GM18909 (cell line): Measurements from ENCODE around the gene NUDCD3.

Experiments used
- ATAC-seq: cut with Tn5 transposase; IDR thresholded peaks from one replicate; pipeline ENCODE4 v1.9.1; 2021; ENCODE audit warnings: mild to moderate bottlenecking; ENCODE audit not compliant: unreplicated experiment, poor library complexity

The NUDCD3 gene

DNA sequence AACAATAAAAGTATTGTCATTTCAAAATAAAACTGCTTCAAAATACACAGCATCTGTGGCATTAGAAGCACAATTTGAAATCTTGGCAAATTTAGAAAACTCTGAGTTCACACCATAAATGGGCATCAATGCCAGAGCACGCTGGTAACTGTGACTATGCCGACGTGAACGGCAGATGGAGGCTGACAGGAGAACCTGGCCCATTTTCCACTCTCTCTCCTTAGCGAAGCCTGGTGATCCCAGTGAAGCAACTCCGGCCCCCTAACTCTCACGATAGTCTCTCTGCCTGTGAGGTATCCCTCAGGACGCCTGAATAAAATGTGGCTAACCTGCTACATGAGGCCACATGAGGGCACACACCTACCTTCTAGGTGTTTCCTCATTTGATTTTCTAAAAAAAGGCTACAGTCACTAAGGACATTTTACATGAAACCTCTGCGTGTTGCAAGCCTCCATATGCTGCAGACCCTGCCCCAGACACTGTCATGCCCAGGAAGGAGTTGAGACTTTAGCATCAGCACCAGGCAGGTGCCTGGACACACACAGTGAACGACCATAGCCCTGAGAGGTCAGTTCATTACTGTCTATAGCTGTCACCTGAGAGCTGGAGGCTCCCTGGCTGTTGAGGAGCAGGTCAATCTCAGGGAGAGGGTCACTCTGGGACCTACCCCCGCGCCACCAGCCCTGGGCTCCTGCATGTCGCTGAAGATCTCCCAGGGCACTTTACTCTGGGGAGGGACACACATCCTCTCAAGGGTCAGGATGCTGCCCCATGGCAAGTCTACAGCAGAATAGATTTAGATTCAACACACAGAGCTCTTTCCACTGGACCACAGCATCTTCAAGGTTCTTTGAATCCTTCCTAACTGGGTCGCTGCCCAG is 102.1 kb downstream of the NUDCD3 start:
- no peak for ATAC-seq

GRCh38 chr7:44387389-44387788 is 103.1 kb downstream of the NUDCD3 start:
- no peak for ATAC-seq

GRCh38 chr7:44386139-44386913 is 104.1 kb downstream of the NUDCD3 start:
- no peak for ATAC-seq

- ATAC-seq = no peak
Observed at GRCh38 chr7:44385434-44386138, 104.9 kb downstream of the NUDCD3 start.

GRCh38 chr7:44384586-44385433 is 105.6 kb downstream of the NUDCD3 start:
- no peak for ATAC-seq

GRCh38 chr7:44383566-44383965 is 106.9 kb downstream of the NUDCD3 start:
- no peak for ATAC-seq

DNA sequence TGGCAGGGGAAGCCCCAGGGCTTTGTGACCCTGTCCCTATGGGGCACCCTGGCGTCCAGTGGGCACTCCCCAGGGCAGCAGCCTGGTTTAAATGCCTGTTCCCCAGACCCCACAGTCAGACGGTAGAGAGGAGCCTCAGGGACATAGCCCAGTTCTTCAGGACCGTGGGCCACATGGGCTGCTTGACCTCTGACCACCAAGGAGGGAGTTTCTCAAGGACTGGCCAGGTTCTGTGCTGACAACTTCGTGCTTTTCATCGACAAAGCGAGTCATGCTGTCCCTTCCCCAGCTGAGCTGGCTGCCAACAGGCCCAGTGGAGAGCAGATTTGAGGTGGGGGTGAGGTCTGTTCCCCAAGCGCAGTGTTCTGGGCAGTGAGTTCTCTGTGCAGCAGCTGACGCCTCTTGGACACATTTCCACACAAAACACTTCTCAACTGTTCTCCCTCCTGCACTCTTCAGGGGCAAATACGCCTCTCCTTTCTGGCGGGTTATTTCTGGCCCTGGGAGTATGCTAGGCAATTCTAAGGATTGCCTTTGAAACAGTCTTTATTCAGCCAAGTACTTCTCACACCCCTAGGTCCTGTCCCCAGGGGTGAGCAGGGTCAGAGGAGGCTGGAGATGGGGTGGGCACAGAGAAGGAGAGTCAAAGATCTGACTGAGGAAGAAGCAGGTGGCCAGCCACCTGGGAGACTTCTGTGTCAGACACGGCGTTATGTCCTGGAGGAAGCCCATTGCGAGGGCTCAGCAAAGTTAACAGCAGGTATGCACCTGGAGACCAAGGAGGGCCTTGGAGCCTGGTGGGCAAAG is 107.8 kb downstream of the NUDCD3 start:
- ATAC-seq = no peak

DNA sequence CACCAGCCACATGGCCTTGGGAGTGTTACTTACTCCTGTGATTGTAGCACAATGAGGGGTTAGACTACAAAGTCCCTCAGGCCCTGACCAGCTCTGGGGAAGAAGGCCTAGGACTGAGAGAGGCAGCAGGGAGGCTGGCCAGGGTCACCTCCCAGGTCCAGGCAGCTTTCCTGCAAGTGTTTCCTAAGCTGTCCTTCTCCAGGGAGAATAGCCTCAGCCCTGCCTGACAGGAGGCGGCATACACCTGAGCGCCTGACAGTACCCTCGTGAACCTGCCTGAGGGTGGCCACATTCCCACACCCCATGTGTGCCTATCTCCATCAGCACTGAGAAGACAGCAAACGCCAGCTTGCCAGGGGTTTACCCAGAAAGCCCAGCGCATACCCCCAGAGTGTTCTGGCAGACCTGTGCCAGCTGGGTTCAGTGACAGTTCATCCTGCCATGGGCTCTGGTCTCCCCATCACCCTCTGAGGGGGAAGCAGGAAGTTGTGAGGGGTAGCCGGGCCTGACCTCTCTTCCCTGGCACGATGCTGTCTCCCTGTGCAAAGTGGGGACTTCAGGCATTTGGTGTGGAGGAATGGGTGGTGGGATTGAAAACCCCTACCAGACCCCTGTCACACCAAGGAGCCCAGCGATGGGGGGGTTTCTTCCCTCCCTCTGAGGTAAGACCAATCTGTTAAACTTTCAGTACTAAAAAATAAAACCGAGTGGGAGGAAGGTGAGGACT is 108.8 kb downstream of the NUDCD3 start:
- no peak for ATAC-seq

DNA sequence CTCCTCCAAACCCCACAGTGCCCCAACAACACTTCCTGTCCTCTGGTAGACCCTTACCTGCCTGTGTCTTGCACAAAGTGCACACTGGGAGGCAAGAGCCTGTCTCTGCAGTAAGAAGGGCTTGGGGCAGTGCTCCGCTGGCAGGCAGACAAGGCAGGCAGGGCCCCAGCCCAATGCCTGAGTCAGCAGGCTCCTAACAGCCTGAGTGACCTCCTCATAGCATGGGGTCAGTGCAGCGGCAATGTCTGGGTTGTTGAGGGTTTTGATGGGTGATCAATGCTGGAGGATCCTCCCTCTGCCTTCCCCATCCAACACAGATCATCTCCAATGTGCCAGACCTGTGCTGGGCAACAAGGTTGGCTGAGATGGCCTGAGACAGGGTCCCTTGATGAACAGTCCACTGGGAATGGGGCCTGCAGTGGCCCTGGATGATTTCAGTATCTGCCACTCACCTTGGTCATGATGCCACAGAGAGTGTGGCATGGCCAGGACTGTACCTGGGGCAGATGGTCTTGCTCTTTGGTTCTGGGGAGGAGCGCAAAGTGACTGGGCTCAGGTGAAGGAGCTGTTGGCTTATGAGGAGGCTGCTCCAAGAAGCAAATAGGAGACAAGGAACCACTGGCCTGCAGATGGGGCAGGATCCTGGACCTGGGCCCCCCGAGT is 109.5 kb downstream of the NUDCD3 start:
- ATAC-seq = no peak

GRCh38 chr7:44380189-44380830 is 110.1 kb downstream of the NUDCD3 start:
- ATAC-seq = no peak

GRCh38 chr7:44379366-44380188 is 110.9 kb downstream of the NUDCD3 start:
- ATAC-seq = no peak

DNA sequence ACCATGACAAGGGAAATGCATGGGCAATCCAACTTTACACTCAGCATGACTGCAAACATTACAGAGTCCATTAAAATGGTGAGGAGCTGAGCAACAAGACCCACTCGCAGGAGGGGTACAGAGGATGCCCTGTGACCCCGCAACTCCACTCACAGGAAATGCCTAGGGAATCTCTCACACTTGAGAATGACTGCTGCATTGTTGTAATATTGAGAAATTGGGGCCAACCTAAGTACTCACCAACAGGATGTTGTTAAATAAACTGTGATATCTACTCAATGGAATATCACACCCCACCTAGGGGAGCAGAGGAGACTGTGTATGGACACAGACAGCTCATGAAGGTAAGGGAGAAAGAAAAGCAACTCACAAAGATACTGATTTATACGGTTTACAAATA is 111.7 kb downstream of the NUDCD3 start:
- ATAC-seq = no peak

- ATAC-seq = peak; percentile 81
Observed at GRCh38 chr7:44377681-44378421, 112.6 kb downstream of the NUDCD3 start.

DNA sequence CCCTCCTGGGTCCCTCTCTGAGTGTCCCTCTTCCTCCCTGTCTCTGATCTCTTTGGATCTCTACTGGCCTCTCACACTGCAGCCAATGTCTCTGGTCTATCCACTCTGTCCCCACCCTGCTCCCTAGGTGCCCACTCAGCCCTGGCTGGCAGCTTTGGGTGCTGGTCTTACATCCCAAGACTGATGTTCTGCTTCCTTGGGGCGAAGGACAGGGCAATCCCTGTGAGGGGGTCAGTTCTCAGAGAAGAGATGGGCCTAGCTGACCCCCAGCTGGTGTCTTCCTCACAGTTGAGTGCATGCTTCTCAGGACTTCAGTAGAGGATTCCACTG is 113.4 kb downstream of the NUDCD3 start:
- no peak for ATAC-seq

DNA sequence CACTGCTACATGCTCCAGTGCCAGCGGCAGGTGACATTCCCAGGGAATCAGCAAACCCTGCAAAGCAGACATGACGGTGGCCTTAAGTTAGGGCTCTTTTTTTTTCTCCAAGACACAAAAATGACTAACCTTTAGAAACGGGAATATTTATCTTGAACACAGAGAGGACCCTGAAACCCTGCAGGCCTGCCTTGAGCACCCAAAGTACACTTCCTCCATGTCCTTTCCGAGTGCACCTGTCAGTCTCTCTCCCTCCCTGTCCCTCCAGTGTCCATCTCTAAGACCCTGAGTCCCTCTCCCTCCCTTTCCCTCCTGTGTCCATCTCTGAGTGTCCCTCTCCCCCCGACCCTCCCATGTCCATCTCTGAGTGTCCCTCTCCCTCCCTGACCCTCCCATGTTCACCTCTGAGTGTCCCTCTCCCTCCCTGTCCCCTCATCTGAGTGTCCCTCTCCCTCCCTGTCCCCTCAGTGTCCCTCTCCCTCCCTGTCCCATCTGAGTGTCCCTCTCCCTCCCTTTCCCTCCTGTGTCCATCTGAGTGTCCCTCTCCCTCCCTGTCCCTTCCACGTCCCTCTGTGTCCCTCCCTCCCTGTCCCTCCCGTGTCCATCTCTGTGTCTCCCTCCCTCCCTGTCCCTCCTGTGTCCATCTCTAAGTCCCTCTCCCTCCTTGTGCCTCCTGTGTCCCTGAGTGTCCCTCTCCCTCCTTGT is 113.9 kb downstream of the NUDCD3 start:
- no peak for ATAC-seq

DNA sequence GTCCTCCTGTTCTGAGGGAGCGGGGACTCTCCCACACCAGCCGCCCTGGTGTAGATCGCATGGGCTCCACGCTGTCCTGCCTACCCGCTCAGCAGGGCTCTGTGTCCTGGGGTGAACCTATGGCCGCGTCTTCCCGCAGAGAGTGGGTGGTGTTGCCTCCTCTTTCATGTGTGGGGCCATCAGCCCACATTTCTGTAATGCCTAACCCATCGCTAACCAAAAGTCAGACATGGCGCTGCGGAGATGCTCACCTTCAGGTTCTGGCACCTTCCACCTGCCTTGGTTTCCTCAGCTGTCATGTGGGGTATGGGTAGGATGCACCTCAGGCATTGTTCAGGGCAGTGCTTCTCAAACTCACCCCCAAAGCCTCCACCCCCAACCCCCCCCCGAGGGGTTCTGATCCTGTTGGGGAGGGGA is 114.5 kb downstream of the NUDCD3 start:
- ATAC-seq = no peak
